Measurements from ENCODE around the gene CRACDL.

The CRACDL gene

DNA sequence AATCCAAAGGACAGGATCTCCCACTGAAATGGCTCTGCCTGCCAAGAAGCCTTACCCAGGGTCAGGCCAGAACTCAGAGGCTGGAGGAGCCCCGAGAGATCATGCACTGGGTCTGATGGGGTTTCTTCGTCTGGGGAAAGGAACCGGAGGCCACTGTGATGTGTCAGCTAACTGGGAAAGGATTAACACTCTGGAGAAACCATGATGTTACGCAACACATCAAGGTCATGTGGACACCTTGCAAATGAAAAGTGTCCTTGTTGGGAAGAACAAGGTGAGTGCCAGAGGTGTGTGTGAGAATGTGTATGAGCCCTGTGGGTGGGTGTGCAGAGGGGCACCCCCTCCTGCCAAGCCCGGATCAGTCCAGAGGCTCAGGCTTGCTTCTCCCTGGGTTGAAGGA, 86.9 kb downstream of the CRACDL start:
- no peak for DNase-seq

DNA sequence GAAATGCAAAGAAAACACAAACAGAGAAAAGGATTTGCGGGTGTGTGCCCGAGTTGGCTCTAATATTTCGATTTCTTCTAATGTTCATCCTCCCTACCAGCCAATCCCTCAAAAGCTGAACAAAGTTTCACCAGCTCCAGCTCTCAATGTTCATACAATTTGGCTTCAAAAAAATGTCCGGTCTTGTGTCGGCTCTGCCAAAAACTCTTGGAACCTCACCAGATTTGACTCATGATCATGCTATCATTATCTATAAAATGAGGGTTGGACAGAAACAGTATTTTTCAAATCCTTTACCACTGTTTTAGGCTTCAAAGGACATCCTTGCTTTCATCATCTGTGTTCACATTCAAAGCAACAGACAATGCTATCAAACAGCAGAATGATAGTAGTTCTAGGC, 88.2 kb downstream of the CRACDL start:
- no peak for DNase-seq

DNA sequence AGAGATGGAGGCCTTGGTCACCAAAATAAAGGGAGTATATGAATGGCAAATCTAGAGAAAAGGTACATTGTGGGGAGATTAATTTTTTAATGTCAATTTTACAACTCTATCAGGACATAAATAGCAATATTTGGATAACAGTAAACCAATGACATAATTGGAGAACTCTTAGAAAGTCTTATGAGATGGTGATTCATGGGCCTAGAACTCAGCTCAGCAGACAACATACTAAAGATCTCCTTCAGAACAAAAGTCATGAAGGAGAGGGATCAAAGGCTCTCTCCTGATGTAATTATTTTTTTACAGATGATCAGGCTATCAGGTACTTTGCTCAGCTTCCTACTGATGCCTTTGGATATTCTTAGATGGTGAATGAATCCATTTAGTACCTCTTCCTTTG, 90.0 kb downstream of the CRACDL start:
- no peak for DNase-seq

DNA sequence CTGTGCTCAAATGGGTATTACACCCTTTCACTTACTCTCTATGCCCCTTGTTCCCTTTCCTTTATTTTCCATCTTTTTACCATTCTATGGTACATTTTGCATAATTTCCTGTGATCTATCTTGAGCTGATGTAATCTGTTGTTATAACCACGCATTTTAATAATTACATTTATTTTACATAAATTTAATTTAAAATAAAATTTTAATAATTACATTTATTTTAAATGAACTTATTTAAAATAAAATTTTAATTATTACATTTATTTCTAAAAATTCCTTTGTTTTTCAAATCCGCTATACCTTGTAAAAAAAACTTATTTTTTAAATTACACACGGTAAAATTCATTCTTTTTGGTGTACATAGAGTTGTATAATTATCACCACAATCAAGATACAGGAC, 93.9 kb downstream of the CRACDL start:
- DNase-seq, result no peak

DNA sequence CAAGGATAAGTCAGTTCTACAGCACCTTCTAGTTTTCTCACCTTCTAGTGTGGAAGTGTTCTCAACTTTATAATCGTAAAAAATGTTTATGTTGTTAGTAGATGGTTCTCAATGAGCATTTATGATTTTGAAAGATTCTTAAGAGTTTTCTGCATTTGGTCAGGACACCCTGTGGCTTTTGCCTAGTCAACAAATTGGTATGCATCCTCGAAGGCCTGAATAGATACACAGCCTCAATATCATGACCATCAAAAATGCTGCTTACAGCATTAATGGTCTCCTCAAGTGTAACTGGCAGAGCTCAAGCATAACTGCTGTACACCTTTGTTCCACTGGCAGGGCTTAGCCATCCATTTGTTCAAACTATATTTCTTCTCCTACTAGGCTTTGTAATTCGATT, 96.7 kb downstream of the CRACDL start:
- no peak for DNase-seq

DNA sequence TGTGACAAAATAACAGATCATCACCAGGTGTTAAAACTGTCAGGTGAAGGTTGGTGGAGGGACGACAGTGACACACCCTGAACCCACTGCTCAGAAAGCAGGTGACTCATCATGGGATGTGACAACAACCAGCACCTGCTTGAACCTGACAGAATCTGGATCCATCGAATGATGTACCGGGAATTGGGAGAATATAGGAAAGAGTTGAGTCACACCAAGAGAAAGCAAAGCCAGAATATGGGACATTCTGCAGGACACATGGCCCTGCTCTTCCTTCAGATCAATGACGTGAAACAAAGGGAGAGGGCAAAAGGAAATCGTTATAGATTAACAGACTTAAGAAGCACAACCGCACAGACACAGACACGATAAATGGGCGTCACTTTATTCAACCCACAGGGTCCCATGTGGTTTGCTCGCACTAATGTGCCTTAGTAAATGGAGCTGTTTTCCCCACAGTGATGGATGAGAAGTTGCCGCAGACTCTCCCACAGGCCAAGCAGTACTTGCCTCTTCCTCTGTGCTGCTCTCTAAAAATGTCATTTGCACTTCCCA, 100.1 kb downstream of the CRACDL start:
- no peak for DNase-seq

DNA sequence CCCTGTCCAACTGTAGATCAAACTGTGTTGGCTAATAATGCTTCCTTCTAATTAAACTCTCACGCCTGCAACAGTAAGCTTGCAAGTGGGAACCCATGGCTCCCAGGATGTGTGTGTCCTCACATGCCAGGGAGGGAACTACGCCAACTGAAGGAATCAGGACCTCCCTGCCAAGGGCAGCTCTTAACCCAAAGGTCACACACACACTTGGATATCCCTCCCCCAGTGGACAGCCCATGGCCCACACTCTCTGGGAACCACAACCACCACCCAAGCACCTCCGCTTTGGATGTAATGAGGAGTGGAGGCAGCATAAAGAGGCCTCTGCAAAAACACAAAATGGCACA, 102.1 kb downstream of the CRACDL start:
- no peak for DNase-seq

DNA sequence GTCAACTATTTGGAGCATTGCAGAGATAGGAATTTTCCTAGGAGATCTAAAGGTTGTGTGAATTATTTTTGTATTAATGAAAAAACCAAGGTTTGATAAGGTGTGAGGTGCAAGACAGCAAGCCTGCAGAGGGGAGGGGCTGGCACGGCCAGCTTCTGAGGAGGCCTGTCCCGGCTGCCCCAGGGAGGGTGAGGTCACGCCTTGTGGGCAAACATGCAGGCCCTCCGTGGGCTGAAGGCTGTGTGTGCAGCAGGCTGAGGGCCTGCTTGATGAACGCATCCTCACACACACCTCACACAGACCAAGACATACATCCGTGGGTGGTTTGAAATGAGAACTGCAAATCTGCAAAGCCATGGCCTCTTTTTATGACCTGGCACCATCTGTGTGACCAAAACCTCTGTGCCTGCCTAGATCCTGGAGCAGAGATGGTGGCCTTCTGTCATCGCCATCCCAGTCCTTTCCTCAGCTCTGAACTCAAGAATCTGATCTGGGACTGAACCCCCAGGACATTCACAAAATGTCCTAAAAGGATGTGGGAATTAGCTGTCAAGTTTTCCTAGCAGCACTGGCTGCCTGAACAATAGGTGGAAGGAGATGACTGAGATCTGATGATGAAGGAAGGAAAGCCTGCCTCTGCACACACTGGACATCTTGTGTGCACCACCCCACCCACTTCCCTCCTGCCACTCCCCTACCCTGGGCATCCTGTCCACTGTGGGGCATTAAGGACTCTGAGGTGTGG, 102.7 kb downstream of the CRACDL start:
- DNase-seq, result no peak

DNA sequence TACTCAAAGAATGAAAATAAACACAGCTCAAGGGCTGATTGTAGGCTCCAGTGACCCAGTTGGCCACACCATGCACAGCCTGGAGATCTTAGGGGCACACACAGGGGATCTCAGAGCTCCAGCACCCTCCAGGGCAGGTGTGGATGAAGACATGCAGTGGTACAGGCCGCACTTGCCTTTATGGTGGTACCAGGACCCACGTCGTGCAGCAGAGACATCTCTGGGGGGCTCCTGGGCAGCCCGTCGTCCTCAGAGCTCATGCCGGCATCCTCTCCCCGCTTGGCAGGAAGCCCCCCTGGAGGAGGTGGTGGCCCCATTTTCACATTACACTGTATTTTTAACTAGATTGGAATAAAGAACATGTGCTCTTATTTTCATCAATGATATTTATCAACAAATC, 103.9 kb downstream of the CRACDL start:
- DNase-seq, result no peak

DNA sequence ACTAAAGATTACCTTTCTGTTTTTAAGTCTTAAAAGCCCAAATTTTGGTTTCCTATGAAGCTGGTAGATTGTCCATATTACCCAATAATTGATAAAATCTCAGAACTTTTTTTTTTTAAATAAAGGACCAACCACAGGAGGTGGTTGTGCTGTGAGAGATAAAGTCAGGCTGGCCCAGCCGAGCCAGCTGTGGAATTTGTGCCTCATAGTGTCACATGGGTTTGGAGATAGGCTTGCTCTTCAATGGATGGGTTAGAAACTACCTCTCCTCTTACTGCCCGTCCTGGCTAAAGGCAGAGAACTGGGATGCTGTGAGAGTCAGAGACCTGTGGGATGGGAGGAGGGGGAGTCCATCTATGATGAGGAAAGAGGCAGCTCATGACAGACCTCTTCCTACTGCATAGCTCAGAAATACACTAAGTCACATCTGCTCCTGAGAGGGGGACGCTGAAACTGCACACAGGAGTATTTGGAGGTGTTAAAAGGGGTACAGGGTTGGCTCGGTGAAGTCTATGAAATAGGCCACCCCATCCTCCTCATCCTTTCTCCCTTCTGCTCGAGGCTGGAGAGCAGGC, 105.4 kb downstream of the CRACDL start:
- DNase-seq, result no peak

DNA sequence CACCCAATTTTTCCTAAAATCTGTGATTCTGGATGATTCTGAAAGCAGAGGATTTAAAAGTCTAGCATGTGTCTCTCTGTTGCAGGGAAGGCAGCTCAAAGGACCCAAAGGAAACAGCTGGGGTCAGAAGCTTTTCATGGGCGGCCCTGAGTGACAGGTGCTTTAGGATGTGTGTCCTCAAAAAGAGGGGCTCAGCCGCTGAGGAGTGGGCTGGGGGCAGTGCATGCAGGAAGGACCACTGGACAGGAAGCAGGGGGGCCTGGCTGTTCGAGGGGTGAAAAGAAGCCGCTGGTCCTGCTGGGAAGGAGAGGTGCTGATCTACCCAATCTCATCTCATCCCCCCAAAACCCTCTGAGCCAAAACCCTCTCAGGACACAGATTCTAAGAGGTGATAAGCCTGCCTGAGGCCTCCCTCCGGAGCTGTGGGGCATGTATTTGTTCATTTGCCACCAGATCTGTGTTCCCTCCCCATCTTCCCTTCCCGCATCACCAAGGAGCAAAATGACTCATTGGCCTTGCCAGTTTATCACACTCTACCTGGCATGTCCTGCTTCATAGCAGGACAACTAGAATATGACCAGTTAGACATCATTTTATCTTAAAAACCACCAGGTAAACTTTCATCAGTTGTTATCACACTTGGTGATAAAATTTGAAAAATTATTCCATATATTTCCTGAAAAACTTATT, 106.3 kb downstream of the CRACDL start:
- DNase-seq, result no peak

DNA sequence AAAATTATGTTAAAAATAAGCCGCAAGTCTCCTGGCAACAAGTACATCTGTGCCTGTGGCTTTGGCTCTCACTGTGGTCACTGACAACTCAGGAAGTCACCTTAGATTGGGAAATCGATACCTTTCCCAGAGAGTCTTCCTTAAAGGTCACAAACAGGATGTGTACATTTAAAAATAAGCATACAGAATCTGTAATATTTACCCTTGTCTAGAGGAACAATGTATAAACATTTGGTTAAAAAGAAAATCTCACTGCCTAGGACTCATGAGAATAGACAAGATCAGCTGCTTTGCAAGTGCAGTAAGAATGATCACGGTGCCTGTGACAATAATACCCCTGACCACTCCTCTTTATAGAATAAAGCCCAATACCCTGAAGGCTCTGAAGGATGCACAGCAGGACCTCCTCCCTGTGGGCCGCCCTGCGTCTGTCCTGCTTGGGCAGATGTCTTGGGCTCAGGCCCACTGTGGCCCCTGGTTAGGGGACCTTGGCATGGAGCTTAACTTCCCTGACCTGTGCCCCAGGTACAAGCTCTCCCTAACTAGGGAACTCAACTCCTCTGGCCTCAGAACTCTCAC, 107.1 kb downstream of the CRACDL start:
- DNase-seq, result no peak

DNA sequence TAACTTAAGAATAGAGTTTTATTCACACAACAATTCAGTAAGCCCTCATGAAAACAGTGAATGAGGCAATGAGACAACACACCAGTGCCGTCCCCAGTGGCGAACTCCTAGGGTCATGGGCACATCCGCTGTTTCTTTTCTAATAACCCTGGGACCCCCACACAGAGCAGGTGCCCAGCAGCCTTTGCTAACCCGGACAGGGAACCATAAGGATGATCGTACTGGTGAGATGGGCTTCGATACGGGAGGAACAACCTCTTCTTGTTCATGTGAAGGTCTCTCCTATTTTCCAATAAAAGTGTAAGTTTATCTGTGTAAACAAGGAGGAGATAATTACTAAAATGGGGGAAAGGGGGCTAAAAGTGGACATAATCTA, 107.7 kb downstream of the CRACDL start:
- DNase-seq, result no peak

DNA sequence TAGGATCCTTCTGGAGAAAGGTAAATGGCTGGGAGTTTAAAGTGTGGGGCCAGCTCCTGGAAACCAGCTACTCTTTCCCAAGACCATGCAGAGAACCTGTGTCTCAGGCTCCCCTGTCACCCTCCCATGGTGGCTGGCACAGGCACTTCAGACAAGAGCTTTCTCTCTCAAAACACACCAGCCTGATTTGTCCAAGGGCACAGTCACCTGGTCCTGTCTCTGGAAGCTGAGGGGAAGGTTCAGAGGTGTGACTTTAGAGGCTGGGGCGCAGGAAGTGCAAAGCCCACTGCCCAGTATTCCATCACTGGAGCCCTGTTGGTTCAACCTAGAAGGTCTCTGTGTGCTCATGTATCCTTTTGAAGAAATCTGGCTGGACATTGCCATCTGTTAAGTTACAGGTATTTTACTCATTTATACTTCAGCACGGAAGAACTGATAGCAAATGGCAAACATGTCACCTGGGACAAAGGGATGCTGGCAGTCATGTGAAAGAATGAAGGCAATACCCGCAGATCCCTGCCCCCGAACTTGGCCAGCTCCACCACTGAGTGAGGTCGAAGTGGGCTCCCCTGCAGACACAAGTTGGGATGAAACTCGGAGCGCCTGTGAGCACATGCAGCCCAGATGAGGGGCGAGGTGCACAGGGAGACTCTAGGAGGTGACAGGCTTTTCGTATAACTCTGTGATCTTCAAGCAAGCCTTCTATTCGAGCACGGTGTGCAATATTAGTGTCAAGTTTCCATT, 108.2 kb downstream of the CRACDL start:
- DNase-seq, result no peak

DNA sequence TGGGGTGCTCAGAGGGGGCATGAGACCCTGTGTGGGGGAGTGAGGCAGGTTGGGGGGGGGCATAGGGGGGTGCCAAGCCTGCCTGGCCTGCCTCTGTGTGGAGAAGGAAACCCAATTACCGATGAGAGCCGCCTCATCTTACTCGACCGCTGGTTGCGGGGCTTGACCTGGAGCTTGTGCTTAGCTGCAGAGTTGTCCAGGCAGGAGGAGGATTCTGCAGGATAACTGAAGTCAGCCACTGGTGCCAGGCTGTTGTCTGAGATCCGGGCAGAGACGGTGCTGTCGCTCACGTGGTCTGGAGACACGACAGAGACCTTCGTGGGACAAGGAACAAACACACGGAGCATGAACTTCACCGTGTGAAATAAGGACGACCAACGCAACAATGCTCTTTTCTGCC, 109.2 kb downstream of the CRACDL start:
- DNase-seq, result no peak

DNA sequence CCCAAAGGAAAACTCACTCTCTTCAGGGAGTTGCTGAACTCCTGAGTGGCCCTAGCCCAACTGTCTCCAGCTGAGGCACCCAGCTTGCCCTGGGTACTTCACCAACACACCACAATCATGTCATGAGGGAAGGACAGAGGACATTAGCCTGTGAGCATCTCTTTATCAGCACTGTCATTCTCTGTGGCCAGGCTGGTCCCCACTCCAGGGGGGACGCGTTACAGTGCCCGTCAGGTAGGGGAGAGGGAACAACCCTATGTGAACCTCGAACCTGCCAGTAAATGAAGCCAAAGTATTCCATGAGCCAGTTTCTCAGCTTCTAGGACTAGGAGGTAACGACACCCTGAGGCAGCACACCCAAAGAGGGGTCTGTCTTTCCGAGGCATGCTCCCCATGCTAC, 110.2 kb downstream of the CRACDL start:
- no peak for DNase-seq

DNA sequence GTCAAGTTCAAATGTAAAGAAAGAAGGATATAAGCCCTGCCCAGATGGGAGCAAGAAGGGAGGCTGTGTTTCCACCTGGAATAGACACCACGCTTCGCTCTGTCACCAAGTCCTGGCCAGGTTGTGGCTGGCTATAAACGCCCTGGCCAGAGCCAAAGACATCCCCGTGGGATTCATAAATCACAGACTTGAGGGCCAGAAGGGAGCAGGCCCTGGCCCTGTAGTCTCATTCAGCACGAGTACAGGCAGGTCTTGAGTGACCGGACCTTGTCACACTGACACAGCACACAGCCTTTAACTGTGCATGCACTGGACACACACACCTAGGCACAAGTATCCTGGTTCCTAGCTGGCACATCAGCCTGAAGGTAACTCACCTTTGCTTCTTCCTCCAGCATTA, 110.6 kb downstream of the CRACDL start:
- DNase-seq, result no peak

DNA sequence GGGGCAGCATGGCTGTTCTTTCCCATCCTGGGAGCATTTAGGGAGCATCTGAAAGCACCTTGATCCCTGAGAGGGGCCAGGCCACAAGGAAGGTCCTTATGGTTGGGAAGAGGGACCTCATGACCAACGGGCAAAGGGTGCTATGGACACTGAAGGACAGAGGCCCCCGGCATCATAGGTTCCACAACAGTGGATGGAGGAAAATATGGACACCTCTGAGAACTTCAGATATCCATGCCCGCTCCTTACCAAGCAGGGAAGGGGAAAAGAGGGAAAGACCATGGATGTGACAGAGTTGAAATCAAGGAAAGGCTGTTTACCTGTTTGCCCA, 111.0 kb downstream of the CRACDL start:
- no peak for DNase-seq

DNA sequence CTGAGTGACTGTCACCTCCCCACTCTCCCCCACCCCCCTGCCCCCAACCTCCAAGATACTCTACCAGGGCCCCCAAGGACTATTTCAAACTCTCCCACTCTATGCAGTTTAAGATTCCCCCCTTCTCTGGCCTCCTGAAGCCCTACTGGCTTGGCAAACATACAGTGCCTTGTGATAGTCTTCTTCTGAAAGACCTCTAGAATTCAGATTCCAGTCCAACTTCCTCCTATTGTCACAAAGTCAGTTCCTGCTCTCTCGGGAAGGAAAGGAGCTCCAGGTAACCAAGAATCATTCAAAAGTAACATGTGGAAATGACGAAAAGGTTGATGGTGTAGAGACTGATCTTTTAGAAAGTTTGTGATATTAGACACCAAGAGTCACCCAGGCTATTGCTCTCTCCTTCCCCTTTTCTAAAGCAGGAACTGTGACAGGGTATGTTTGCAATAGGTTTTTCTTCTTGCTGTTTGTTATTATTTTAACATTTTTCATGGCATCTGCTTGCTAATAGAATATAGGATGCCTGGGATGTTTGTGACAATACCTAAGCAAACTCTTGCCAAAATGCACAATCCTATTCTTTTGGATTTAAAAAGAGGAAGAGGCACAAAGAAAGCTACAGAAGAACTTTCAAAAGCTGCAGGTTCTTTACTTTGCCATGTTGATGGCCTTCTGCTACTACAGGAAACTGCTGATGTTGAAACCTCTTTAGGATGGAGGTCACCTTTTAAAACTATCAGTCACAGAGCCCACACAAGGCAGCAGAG, 111.6 kb downstream of the CRACDL start:
- no peak for DNase-seq

DNA sequence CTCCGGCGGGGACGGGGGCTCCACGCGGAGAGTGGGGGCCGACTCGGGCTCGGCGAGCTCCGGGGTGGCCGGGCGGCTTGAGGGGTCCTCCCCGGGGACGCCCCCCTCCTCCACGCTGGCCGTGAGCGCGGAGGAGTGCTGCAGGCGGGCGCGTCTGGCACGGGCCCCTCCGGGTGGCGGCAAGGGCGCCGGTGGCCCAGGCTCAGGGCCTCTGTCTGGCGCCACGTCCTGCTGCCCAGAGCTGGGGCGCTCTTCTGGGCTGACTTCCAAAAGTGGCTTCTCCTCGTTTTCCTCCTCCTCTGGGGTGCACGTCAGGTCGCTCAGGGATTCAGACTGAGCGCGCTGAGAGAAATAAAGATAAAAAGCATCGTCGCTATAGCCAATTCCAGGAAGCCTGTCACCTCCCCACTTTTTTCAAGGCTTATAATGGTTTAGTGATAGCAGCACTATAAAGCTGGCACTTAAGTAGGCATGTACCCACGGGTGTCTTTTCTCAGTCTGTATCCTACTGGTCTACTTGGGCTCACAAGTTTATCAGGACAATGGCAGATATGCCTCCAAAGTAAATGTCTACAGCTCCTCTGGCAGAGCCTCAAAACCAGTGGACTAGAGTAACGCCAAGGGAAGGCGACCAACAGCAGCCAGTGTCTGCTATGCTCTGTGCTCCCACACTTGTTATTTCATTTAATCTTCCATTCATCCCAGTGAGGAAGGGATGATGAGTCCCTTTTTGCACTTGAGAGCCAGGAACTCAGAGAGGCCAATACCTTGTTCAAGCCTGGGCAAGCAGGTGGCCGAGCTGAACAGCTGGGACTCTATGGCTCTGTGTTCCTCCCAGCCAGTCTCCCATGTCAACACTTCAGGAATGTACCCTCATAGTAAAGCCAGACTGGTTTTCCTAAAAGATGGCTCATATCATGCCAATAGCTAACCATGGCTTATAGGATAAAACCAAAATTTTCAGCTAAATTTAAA, 112.5 kb downstream of the CRACDL start:
- no peak for DNase-seq
